Gastroesophageal sphincter (tissue), 3 donors: ENCODE data around the gene KIF27.

Source experiments
- EP300 ChIP-seq: sonication (generic); formaldehyde crosslinking; IDR thresholded peaks from one replicate; pipeline ENCODE4 v1.6.1; 2017; ENCODE audit warnings: antibody characterized with exemption, mild to moderate bottlenecking
- POLR2A ChIP-seq, 2 donors: fragments of 450-650 bp; IDR thresholded peaks; one replicate each; pipeline ENCODE4 v1.6.1; 2017; ENCODE audit warnings: antibody characterized with exemption in 2 of 2, mild to moderate bottlenecking in 2 of 2, moderate library complexity in 1 of 2
- POLR2AphosphoS5 ChIP-seq: sonication (generic); formaldehyde crosslinking; IDR thresholded peaks from one replicate; pipeline ENCODE4 v1.6.1; 2017; ENCODE audit warnings: antibody characterized with exemption
- TF ChIP-seq, protein P1 (sequence below), 4 experiments: fragments of 200-600 bp in 2 of 4; fragments of 450-650 bp in 2 of 4; sonication (generic) in 1 of 4; IDR thresholded peaks; one replicate each; pipeline ENCODE4 v1.5.1; 2017 to 2019; ENCODE audit warnings: antibody characterized with exemption in 4 of 4, mild to moderate bottlenecking in 2 of 4, moderate library complexity in 2 of 4

DNA sequence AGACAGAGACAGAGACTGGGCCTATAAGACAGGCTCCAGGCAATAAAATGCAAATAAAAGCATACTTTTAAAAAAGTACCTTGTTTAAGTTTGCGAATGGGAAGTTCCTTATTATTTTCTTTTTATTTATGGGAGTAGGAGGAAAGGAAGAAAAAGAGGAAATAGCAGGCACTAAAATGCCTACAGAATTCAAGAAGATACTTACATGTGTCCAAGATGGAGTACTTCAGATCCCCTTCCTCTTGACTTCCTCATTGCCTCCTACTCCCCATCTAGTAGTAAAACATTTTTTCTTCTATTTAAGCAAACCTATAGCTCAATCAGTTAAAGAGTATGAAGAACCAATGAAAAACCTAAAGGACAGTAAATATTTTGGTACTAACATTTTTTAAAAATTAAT, 128.5 kb downstream of the KIF27 start:
- TF ChIP-seq POLR2AphosphoS5 (no peak), POLR2A (IDR thresholded peaks at IDR 0.05) (no peak), EP300 (no peak)
- TF ChIP-seq, protein P1, sequence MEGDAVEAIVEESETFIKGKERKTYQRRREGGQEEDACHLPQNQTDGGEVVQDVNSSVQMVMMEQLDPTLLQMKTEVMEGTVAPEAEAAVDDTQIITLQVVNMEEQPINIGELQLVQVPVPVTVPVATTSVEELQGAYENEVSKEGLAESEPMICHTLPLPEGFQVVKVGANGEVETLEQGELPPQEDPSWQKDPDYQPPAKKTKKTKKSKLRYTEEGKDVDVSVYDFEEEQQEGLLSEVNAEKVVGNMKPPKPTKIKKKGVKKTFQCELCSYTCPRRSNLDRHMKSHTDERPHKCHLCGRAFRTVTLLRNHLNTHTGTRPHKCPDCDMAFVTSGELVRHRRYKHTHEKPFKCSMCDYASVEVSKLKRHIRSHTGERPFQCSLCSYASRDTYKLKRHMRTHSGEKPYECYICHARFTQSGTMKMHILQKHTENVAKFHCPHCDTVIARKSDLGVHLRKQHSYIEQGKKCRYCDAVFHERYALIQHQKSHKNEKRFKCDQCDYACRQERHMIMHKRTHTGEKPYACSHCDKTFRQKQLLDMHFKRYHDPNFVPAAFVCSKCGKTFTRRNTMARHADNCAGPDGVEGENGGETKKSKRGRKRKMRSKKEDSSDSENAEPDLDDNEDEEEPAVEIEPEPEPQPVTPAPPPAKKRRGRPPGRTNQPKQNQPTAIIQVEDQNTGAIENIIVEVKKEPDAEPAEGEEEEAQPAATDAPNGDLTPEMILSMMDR (IDR thresholded peaks at IDR 0.05): no peak
